ENCODE results near the gene ZNF316. TPM values are rescaled to one million over a fixed set of nuclear protein-coding genes. Genes with fewer than 3 reads are reported as not detected.

ZNF316 gene
- total RNA-seq, 2 experiments from 2014 or later = 46.2 to 49.7 TPM

DNA sequence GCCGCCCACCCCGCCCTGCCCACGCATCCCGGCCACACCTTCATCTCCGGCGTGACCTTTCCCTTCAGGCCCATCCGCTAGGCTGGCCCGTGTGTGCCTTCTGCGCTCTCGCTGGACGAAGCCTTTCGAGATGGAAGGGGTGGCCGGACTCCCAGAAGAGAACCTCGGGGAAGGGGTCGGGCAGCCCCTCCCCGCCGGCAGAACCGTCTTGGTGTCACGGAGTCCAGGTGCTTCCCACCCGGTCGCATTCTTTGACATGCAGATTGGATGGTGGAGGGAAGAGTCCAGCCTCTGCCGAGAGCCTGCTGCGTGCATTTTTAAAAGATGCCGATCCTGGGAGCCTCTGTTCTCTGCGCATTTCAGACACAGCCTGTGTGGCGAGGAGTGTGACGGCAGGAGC lies 29.0 kb upstream of the ZNF316 start:
- Histone ChIP-seq H3K4me3 (ENCODE audit: low read length) (no peak overlapping the region), H3K36me3 (ENCODE audit: insufficient read depth, low read length) (peaks cover 43% of the 10 kb centered on the region), H3K27me3 (ENCODE audit: control insufficient read depth in 1 of 2, insufficient read depth in 2 of 2, low read length in 2 of 2) (no peaks in the 10 kb centered on the region), H3K4me1 (ENCODE audit: insufficient read depth, low read length) (no peaks in the 10 kb centered on the region), H3K27ac (ENCODE audit: low read depth in 1 of 2, low read length in 2 of 2) (no peak overlapping the region), H3K9me3 (ENCODE audit: control insufficient read depth in 1 of 2, insufficient read depth in 1 of 2, low read length in 2 of 2) (no peaks in the 10 kb centered on the region)
- Mint-ChIP-seq H3K27me3 (no peaks in the 10 kb centered on the region), H3K4me3 (no peak overlapping the region), H3K27ac (no peak overlapping the region), H3K36me3 (ENCODE audit: low read depth) (peaks cover 31% of the 10 kb centered on the region), H3K4me1 (ENCODE audit: low read depth) (no peaks in the 10 kb centered on the region), H3K9me3 (no peaks in the 10 kb centered on the region)
- intact Hi-C loops (cut with DNase I, micrococcal nuclease) = no loop called here
- CTCF ChIA-PET = no interaction called here
- ATAC-seq (ENCODE audit: poor library complexity) = no peak
- TF ChIP-seq, protein P1, sequence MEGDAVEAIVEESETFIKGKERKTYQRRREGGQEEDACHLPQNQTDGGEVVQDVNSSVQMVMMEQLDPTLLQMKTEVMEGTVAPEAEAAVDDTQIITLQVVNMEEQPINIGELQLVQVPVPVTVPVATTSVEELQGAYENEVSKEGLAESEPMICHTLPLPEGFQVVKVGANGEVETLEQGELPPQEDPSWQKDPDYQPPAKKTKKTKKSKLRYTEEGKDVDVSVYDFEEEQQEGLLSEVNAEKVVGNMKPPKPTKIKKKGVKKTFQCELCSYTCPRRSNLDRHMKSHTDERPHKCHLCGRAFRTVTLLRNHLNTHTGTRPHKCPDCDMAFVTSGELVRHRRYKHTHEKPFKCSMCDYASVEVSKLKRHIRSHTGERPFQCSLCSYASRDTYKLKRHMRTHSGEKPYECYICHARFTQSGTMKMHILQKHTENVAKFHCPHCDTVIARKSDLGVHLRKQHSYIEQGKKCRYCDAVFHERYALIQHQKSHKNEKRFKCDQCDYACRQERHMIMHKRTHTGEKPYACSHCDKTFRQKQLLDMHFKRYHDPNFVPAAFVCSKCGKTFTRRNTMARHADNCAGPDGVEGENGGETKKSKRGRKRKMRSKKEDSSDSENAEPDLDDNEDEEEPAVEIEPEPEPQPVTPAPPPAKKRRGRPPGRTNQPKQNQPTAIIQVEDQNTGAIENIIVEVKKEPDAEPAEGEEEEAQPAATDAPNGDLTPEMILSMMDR (IDR thresholded peaks at IDR 0.05) = no peak
- POLR2A ChIA-PET = no interaction called here
- DNase-seq = no peak

DNA sequence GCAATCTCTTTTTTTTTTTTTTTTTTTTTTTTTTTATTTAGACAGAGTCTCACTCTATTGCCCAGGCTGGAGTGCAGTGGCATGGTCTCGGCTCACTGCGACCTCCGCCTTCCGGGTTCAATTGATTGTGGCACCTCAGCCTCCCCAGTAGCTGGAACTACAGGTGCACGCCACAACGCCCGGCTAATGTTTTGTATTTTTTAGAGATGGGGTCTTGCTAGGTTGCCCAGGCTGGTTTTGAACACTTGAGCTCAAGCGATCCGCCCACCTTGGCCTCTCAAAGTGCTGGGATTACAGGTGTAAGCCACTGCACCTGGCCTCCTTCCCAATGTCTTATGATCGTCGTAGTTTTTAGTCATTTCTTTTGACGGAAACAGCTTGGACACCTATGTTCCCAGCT lies 28.3 kb upstream of the ZNF316 start:
- DNase-seq (no peak), ATAC-seq (ENCODE audit: poor library complexity) (no peak)
- POLR2A ChIA-PET = no interaction called here
- Mint-ChIP-seq H3K27ac (no peak overlapping the region), H3K9me3 (no peaks in the 10 kb centered on the region), H3K4me1 (ENCODE audit: low read depth) (no peaks in the 10 kb centered on the region), H3K27me3 (no peaks in the 10 kb centered on the region), H3K36me3 (ENCODE audit: low read depth) (peaks cover 28% of the 10 kb centered on the region), H3K4me3 (no peak overlapping the region)
- CTCF ChIA-PET = no interaction called here
- peaks cover 41% of the 10 kb centered on the region for H3K36me3 ChIP-seq (ENCODE audit: insufficient read depth, low read length)
- no peak overlapping the region for H3K27ac ChIP-seq (ENCODE audit: low read depth in 1 of 2, low read length in 2 of 2)
- H3K27me3 ChIP-seq (ENCODE audit: control insufficient read depth in 1 of 2, insufficient read depth in 2 of 2, low read length in 2 of 2) = no peaks in the 10 kb centered on the region
- TF ChIP-seq, protein P1 (IDR thresholded peaks at IDR 0.05) = no peak
- H3K9me3 ChIP-seq (ENCODE audit: control insufficient read depth in 1 of 2, insufficient read depth in 1 of 2, low read length in 2 of 2) = no peaks in the 10 kb centered on the region
- no peaks in the 10 kb centered on the region for H3K4me1 ChIP-seq (ENCODE audit: insufficient read depth, low read length)
- no peak overlapping the region for H3K4me3 ChIP-seq (ENCODE audit: low read length)
- intact Hi-C loops (cut with DNase I, micrococcal nuclease) = no loop called here

DNA sequence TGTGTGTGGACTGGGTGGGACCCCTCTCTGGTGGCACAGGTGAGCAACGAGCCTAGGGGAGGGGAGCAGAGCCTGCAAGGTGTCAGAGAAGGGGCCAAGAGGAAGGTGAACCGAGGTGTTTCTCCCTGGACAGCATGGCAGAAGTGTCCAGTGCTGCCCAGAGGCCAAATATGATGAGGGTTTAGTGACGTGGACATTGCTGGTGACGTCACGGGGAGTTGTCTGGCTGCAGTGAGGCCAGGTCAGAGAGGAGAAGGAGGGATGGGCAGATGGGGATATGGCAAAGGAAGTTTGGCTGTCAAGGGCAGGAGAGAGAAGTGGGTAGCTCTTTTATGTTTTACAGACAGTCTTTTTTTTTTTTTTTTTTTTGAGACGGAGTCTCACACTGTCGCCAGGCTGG lies 24.3 kb upstream of the ZNF316 start:
- intact Hi-C loops (cut with DNase I, micrococcal nuclease) = no loop called here
- no peak for DNase-seq
- TF ChIP-seq, protein P1 (IDR thresholded peaks at IDR 0.05) = no peak
- Histone ChIP-seq H3K27ac (ENCODE audit: low read depth in 1 of 2, low read length in 2 of 2) (no peak overlapping the region), H3K27me3 (ENCODE audit: control insufficient read depth in 1 of 2, insufficient read depth in 2 of 2, low read length in 2 of 2) (peaks cover 0 to 11% of the 10 kb centered on the region in 2 experiments), H3K36me3 (ENCODE audit: insufficient read depth, low read length) (peaks cover 18% of the 10 kb centered on the region), H3K4me1 (ENCODE audit: insufficient read depth, low read length) (peaks cover 20% of the 10 kb centered on the region), H3K4me3 (ENCODE audit: low read length) (no peak overlapping the region), H3K9me3 (ENCODE audit: control insufficient read depth in 1 of 2, insufficient read depth in 1 of 2, low read length in 2 of 2) (no peaks in the 10 kb centered on the region)
- peaks cover 5% of the 10 kb centered on the region for H3K27me3 Mint-ChIP-seq
- ATAC-seq (ENCODE audit: poor library complexity) = no peak
- POLR2A ChIA-PET = no interaction called here
- peaks cover 10% of the 10 kb centered on the region for H3K4me1 Mint-ChIP-seq (ENCODE audit: low read depth)
- CTCF ChIA-PET = no interaction called here
- H3K36me3 Mint-ChIP-seq (ENCODE audit: low read depth) = no peaks in the 10 kb centered on the region
- H3K9me3 Mint-ChIP-seq = no peaks in the 10 kb centered on the region
- no peak overlapping the region for H3K27ac Mint-ChIP-seq
- peak overlapping the region; percentile 50 for H3K4me3 Mint-ChIP-seq

Data from CD4-positive, alpha-beta T cell (primary cell).